ENCODE data around the gene PRADC1.

Gene PRADC1

GRCh38 chr2:73258186-73258912, 25.3 kb upstream of the PRADC1 start:
- DNase-seq, result no peak

GRCh38 chr2:73257425-73258125, 24.5 kb upstream of the PRADC1 start:
- no peak for DNase-seq

- DNase-seq, result no peak
Observed at GRCh38 chr2:73257021-73257420, 24.0 kb upstream of the PRADC1 start.

DNA sequence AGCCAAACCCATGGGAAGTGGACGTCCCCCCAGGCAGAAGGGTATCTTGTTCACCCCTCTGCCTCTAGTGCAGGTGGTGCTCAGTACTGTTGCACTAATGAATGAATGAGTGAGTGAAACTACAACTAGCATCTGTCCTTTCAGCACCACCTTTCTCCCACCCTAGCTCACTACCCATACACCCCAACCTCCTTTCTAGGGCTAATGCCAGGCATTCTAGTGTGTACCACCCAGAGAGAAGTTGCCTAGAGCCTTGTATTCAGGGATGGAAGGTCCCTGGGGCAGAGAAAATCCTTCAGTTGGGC, 23.5 kb upstream of the PRADC1 start:
- no peak for DNase-seq

DNA sequence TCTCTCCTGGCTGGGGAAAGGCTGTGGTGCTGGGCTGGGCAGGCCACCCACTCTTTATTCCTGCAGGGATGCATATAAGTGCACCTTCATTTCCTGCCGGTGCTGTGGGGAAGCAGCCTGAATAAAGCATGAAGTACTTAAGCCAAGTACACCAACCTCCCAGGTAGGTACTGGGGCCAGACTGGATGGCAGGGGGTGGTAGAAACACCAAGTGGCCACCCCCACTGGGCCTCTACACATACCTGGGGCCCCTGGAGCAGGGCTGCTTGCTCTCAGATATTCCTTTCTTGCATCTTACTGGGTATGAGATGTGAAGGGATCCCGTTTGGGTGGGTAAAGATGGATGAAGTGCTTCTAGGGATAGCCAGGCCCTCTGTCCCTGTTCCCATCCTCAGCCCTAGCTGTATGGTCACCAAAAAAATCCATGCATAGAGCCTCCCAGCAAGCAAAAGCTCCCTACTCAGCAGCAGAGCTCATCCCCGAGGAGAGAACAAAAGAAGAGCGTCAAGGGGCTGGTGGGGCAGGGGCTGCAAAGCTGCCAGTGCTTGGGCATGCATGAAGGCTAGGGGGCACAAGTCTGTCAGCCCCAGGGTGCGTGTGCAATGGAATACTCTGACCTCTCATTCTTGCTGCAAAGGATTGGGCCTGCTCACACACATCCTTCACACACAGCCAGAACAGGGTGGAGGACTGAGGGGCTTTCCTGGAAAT, 23.0 kb upstream of the PRADC1 start:
- DNase-seq, result no peak

DNA sequence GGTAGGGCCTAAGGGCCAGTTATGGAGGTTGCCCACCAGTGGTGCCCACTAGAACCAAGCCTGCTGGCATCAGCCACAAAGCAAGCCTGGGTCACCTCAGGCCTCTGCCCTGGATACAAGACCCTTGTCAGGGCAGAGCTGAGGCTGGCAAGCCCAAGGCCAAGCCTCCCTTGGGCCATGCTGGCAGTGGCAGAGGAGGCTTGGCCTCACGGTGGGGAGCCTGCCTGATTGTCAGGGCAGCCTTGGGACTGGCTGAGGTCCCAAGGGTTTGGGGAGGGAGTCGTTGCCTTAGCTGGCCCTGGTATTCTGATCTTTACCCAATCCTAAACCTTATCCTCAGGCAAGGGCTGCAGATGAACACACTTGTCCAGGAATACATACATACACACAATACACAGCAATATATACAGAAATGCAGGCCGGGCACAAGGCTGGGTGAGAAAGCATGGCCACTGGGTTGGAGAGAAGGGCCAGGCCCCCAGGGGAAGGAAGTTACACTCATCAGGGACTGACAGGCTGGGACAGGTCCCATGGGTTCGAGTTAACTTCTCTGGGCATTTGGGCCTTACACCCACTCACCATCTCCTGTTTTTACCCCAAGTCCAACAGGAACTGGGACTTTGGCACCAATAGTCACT, 22.1 kb upstream of the PRADC1 start:
- DNase-seq, result no peak

- no peak for DNase-seq
Observed at GRCh38 chr2:73254343-73255006, 21.4 kb upstream of the PRADC1 start.

GRCh38 chr2:73253901-73254300, 20.9 kb upstream of the PRADC1 start:
- DNase-seq, result no peak

DNA sequence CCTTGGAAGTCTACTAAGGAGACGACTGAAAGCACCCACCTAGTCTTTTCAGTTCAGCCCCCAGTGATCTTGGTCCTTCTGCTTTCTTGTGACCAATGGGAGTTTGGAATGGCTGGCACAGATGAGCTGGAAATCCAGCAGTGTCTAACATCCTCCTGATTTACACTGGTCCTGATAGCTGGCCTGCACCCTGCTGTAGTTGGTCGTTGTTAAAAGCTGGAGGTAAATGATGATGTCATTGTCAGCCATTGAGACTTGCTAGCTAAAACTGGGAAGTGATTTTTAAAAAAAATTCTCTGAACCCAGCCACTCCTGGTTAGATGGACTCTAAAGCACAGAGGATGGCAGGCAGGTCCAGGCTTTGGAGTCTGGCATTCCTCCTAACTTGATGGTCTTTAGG, 20.4 kb upstream of the PRADC1 start:
- no peak for DNase-seq

DNA sequence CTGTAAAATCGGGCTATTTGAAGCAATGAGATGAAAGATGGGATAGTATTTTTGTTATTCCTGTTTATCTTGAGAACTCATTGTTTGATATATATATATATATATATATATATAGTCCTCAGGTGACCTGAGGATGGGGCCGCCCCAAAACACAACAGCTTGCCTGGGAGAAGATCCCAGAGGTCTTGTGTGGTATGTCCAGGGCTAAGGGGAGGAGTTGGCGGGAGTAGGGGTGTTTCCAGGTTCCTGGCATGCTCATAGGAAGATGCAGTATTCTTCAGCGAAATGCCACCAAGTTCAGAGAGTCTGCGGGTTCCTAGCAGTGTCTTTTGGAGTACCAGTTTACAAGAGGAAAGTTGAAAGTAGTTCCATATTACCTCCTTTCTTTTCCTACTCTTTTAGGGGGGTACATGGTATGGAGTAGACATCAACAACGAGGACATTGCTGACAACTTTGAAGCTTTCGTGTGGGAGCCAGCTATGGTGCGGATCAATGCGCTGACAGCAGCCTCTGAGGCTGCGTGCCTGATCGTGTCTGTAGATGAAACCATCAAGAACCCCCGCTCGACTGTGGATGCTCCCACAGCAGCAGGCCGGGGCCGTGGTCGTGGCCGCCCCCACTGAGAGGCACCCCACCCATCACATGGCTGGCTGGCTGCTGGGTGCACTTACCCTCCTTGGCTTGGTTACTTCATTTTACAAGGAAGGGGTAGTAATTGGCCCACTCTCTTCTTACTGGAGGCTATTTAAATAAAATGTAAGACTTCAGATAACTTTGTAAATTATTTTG, 19.4 kb upstream of the PRADC1 start:
- DNase-seq, result no peak

DNA sequence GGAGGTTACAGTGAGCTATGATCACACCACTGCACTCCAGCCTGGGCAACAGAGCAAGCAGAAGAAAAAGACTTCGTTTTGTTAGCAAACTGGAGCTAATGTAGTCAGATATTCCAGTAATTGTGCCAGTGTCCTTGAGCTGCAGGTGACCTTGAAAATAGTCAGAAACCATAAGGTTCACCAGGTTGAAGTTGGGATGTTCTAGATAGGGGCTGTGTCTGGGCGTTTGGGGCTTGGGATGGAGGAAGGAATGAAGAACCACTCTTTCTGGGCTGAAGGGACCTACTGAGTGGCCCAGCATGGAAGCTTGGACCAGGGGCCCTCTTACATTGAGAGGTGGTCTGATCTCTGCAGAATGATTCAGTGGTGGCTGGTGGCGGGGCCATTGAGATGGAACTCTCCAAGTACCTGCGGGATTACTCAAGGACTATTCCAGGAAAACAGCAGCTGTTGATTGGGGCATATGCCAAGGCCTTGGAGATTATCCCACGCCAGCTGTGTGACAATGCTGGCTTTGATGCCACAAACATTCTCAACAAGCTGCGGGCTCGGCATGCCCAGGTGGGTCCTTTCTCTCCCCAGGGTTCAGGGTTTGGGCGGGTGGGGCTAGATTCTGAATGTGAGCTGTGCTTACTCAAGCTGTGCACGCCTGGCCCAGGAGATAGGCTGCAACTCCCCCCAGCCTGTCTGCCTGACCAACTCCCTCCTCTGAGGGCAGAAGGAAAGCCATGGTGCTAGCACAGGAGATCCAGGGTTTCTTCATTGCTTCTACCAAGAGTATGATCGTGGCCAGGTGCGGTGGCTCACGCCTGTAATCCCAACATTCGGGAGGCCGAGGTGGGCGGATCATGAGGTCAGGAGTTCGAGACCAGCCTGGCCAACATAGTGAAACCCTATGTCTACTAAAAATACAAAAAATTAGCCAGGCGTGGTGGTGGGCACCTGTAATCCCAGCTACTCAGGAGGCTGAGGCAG, 18.1 kb upstream of the PRADC1 start:
- no peak for DNase-seq

- no peak for DNase-seq
Observed at GRCh38 chr2:73249636-73250035, 16.6 kb upstream of the PRADC1 start.

GRCh38 chr2:73246850-73247249, 13.8 kb upstream of the PRADC1 start:
- no peak for DNase-seq

DNA sequence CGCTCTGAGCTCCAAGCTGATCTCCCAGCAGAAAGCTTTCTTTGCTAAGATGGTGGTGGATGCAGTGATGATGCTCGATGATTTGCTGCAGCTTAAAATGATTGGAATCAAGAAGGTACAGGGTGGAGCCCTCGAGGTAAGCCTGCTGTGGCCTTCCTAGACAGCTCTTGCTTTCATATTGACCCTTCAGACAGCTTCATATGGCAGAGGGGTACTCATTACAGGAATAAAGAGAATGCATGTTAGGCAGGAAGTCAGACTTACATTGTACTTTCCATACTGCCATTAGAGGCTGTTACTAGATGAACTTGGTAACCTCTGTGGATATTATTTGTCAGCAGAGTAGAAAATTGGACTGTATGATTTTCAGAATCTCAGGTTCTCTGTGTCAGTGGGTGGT, 11.5 kb upstream of the PRADC1 start:
- DNase-seq, result no peak

GRCh38 chr2:73243884-73244570, 11.0 kb upstream of the PRADC1 start:
- no peak for DNase-seq

GRCh38 chr2:73239776-73240175, 6.7 kb upstream of the PRADC1 start:
- no peak for DNase-seq

DNA sequence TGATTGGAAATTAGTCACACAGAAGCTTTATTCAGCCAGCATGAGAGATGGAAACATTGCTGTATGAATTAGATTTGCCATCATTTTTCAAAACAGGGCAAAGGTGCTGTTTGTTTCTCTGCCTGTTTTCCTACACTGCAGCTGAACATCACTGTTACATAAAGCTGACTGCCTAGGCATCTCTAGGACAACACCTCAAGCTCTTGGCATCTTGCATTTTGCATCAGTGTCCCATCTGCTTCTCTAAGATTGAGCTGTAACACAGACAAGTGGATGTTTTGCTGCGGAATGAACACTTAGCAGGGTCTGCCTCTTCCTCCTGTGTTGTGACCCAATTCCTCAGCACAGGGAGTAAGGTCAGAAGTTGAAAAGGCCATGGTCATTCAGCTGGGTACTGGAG, 5.9 kb upstream of the PRADC1 start:
- DNase-seq, result no peak

DNA sequence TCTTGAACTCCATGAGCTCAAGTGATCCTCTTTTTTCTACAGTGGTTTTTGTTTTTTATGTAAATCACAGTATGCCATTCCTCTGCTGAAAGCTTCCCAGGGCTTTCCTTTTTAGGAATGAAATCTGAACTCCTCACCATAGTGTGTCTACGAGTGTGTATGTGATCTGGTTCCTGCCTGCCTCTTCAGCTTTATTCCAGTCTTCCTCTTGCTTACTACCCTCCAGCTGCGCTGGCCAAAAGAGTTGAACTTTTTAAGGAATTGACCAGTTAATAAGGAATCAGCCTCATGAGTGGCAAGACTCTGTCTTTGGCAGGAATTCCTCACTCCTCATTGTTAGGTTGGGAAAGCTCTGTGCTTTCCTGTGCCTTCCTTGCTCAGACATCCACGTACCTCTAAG, 5.1 kb upstream of the PRADC1 start:
- DNase-seq, result no peak

- DNase-seq, result no peak
Observed at GRCh38 chr2:73237168-73237567, 4.1 kb upstream of the PRADC1 start.

DNA sequence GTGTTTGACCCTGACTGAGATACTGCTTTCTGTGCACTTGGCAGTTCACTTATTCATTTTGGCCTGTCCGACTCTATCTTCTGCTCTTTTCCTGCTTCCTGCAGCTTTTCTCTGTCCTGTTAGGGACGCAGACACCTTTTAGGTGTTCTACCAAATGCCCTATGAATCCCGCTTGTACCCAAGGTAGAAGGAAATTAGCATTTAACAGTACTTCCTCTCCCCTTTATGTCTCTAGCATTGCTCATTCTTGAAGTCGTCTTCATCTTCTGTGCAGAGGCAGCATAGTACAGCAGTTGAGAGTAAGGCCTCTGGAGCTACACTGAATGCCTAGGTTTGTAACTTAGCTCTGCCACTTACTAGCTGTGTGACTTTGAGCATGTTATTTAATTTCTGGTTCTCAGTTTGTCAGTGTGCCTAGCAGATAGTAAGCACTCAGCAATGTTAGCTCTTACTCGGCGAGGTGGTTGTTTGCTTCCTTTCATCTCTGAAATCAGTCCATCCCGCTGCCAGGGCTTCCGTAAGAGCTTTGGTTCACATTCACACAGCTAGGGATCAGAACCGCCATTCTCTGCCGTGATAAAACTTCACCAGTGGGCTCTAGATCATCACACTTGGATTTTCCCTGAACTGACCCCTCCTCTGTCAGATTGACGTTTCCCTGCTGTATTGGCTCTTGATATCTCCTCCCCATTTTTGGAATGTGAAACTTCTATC, 2.4 kb upstream of the PRADC1 start:
- DNase-seq, result no peak

Data from SHP77 (cell line).